GM13977 (cell line): ENCODE data around the gene JAML.

Experiments
- DNase-seq: peaks from one replicate; pipeline ENCODE4 v3.0.0; 2012; ENCODE audit warnings: low spot score
- CTCF ChIP-seq: IDR thresholded peaks from 2 replicates; pipeline ENCODE4 v1.5.1; 2012; ENCODE audit warnings: mild to moderate bottlenecking, control low read depth; ENCODE audit not compliant: insufficient read depth; ENCODE audit errors: extremely low read depth, missing control alignments
- in situ Hi-C: fragments of 300-500 bp; cut with MboI; formaldehyde crosslinking; loops from one replicate; pipeline ENCODE4 v1.12.0; 2022; ENCODE audit warnings: low sequenced_read_pairs, low pct_unique_long_range_greater_than_20kb, mixed read lengths, inconsistent platforms; ENCODE audit not compliant: unreplicated experiment

JAML gene

GRCh38 chr11:118215262-118215661 lies 9.5 kb downstream of the JAML start:
- no peak for TF ChIP-seq CTCF
- DNase-seq: no peak
- in situ Hi-C loops: no loop called here

- DNase-seq: no peak
- in situ Hi-C loops: no loop called here
- no peak for TF ChIP-seq CTCF
Measured at GRCh38 chr11:118214210-118214914, 10.4 kb downstream of the JAML start.

DNA sequence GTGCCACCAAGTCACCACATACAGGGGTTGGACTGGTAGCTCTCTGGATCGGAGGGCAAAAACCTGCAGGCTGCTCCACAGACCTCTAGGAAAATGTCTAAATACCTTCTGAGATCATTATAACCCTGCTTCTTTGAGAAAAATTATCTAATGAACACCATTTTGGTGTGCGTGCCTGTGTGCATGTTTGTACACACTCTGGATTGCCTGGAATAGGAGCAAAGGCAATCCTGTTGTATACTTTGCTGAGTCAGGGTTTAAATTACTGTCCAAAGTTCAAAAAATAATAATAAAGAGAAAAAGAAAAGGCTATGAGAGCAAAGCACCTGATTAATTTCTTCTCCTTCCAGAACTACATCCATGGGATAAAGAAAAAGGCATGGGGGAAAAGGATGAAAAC lies 11.0 kb downstream of the JAML start:
- in situ Hi-C loops: no loop called here

GRCh38 chr11:118213201-118213600 lies 11.6 kb downstream of the JAML start:
- no peak for TF ChIP-seq CTCF
- no peak for DNase-seq
- in situ Hi-C loops: no loop called here

More for the DNA sequence above, 11.0 kb downstream of the JAML start:
- no peak for DNase-seq
- TF ChIP-seq CTCF: no peak

- in situ Hi-C loops: no loop called here
- TF ChIP-seq CTCF: no peak
- no peak for DNase-seq
Measured at GRCh38 chr11:118212781-118213191, 12.0 kb downstream of the JAML start.

- in situ Hi-C loops: no loop called here
- TF ChIP-seq CTCF: no peak
- DNase-seq: no peak
Measured at GRCh38 chr11:118212131-118212725, 12.6 kb downstream of the JAML start.
